RKO (cell line): Measurements from ENCODE around the gene ANKRD49.

ENCODE experiments used
- DNase-seq: peaks from one replicate; pipeline ENCODE4 v3.0.0-alpha.2; 2016; ENCODE audit warnings: low spot score

ANKRD49 gene

DNA sequence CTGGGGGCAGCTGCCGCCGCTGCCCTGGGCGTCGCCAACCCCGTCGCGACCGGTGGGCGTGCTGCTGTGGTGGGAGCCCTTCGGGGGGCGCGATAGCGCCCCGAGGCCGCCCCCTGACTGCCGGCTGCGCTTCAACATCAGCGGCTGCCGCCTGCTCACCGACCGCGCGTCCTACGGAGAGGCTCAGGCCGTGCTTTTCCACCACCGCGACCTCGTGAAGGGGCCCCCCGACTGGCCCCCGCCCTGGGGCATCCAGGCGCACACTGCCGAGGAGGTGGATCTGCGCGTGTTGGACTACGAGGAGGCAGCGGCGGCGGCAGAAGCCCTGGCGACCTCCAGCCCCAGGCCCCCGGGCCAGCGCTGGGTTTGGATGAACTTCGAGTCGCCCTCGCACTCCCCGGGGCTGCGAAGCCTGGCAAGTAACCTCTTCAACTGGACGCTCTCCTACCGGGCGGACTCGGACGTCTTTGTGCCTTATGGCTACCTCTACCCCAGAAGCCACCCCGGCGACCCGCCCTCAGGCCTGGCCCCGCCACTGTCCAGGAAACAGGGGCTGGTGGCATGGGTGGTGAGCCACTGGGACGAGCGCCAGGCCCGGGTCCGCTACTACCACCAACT, 51.0 kb downstream of the ANKRD49 start:
- peak; percentile 58 for DNase-seq

DNA sequence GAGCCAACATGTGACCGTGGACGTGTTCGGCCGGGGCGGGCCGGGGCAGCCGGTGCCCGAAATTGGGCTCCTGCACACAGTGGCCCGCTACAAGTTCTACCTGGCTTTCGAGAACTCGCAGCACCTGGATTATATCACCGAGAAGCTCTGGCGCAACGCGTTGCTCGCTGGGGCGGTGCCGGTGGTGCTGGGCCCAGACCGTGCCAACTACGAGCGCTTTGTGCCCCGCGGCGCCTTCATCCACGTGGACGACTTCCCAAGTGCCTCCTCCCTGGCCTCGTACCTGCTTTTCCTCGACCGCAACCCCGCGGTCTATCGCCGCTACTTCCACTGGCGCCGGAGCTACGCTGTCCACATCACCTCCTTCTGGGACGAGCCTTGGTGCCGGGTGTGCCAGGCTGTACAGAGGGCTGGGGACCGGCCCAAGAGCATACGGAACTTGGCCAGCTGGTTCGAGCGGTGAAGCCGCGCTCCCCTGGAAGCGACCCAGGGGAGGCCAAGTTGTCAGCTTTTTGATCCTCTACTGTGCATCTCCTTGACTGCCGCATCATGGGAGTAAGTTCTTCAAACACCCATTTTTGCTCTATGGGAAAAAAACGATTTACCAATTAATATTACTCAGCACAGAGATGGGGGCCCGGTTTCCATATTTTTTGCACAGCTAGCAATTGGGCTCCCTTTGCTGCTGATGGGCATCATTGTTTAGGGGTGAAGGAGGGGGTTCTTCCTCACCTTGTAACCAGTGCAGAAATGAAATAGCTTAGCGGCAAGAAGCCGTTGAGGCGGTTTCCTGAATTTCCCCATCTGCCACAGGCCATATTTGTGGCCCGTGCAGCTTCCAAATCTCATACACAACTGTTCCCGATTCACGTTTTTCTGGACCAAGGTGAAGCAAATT, 51.7 kb downstream of the ANKRD49 start:
- DNase-seq = peak; percentile 44

DNA sequence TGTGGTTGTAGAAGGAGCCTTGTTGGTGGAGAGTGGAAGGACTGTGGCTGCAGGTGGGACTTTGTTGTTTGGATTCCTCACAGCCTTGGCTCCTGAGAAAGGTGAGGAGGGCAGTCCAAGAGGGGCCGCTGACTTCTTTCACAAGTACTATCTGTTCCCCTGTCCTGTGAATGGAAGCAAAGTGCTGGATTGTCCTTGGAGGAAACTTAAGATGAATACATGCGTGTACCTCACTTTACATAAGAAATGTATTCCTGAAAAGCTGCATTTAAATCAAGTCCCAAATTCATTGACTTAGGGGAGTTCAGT, 52.3 kb downstream of the ANKRD49 start:
- peak; percentile 15 for DNase-seq

DNA sequence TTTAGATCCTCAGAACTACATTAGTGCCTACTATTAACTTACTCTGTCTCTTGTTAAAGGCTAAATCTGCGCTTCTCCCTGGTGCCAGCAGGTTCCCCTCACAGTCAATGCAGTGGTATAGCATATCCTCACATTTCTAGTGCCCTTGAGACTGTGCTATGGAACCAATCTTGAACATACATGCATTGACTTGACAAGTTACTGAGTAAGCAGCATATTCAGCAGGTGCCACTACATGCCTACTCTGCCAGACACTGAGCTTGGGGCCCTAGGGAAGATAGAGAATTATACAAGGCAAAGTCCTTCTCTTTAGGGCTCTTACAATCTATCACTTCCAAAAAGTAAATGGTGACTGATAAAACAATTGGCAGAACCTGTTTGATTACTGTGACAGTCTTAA, 53.1 kb downstream of the ANKRD49 start:
- DNase-seq = peak; percentile 72

DNA sequence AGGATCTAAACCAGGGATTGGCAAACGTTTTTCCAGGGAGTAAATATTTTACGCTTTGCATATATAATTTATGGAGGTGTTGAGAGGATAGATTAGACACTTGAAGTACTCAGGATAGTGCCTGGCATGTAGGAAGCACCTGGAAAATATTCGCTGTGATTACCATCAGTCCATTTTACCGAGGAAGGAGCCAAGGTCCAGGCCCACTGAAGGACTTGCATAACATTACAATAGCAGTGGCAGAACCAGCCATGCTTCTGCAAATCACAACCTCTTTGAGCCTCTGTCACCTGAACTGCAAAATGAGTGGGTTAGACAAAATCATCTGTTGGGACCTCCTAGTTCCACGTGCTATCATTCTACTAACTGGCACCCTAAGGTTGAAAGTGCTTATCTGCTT, 55.4 kb downstream of the ANKRD49 start:
- no peak for DNase-seq
